ENCODE measurements around the gene TBC1D22A.

GRCh38 chr22:47134222-47134621, 371.8 kb downstream of the TBC1D22A start:
- TF ChIP-seq CTCF (IDR thresholded peaks at IDR 0.05) = no peak
- no peak for TF ChIP-seq POLR2A (IDR thresholded peaks at IDR 0.05)
- TF ChIP-seq EP300 (IDR thresholded peaks at IDR 0.05) = no peak

Data from ovary (tissue), 3 donors.